Neuronal stem cell (in vitro differentiated cells): ENCODE measurements around the gene MLLT10.
"Not testable (repeated sequence)": the region's sequence is repeated elsewhere in the genome, so short reads cannot be mapped to it uniquely, and the experiment has no call there.

Experiments
- DNase-seq: peaks from one replicate; pipeline ENCODE4 v3.0.0-alpha.2; 2013; ENCODE audit warnings: low spot score
- H2AFZ ChIP-seq: one replicate; pipeline ENCODE4 v1.6.1; 2013; ENCODE audit warnings: mild to moderate bottlenecking, low read length, inconsistent platforms
- H2AK5ac ChIP-seq: 2 replicates; pipeline ENCODE4 v1.6.1; 2013; ENCODE audit warnings: low read depth, mild to moderate bottlenecking, inconsistent platforms, low read length, moderate library complexity, mixed read lengths
- H2BK120ac ChIP-seq: 2 replicates; pipeline ENCODE4 v1.6.1; 2013; ENCODE audit warnings: low read depth, mild to moderate bottlenecking, inconsistent platforms, low read length, moderate library complexity, mixed read lengths
- H2BK12ac ChIP-seq: one replicate; pipeline ENCODE4 v1.6.1; 2013; ENCODE audit warnings: low read length, inconsistent platforms
- H2BK15ac ChIP-seq: 2 replicates; pipeline ENCODE4 v1.6.1; 2013; ENCODE audit warnings: mild to moderate bottlenecking, low read length, inconsistent platforms, mixed read lengths
- H2BK5ac ChIP-seq: one replicate; pipeline ENCODE4 v1.6.1; 2013; ENCODE audit warnings: inconsistent platforms, mild to moderate bottlenecking, low read length, moderate library complexity
- H3K14ac ChIP-seq: one replicate; pipeline ENCODE4 v1.6.1; 2013; ENCODE audit warnings: low read length, inconsistent platforms
- H3K18ac ChIP-seq: 2 replicates; pipeline ENCODE4 v1.6.1; 2013; ENCODE audit warnings: low read length, inconsistent platforms
- H3K23ac ChIP-seq: 2 replicates; pipeline ENCODE4 v1.6.1; 2013; ENCODE audit warnings: low read depth, mild to moderate bottlenecking, mixed read lengths, low read length, inconsistent platforms; ENCODE audit not compliant: poor library complexity
- H3K27ac ChIP-seq: replicated peaks from 3 replicates; pipeline ENCODE4 v1.5.1; 2013; ENCODE audit warnings: low read length, inconsistent platforms
- H3K27me3 ChIP-seq, 3 experiments: 2 replicates each; pipeline ENCODE4 v1.6.1; 2013; ENCODE audit warnings: low read length in 3 of 3, mild to moderate bottlenecking in 2 of 3, inconsistent platforms in 1 of 3, low read depth in 1 of 3, mixed read lengths in 1 of 3, moderate library complexity in 1 of 3; ENCODE audit not compliant: control insufficient read depth in 3 of 3, insufficient read depth in 3 of 3
- H3K36me3 ChIP-seq, 2 donors: replicated peaks in 1 of 2; 2 replicates each; pipeline ENCODE4 v1.6.1; 2013; ENCODE audit warnings: low read length in 2 of 2; ENCODE audit not compliant: control insufficient read depth in 2 of 2, insufficient read depth in 2 of 2
- H3K4ac ChIP-seq: 2 replicates; pipeline ENCODE4 v1.6.1; 2013; ENCODE audit warnings: inconsistent platforms, mild to moderate bottlenecking, low read length, moderate library complexity
- H3K4me1 ChIP-seq, 2 donors: 1 replicate in 1 of 2; 2 replicates in 1 of 2; pipeline ENCODE4 v1.6.1; 2013; ENCODE audit warnings: low read length in 2 of 2, low read depth in 1 of 2; ENCODE audit not compliant: control insufficient read depth in 2 of 2, insufficient read depth in 1 of 2
- H3K4me2 ChIP-seq: one replicate; pipeline ENCODE4 v1.6.1; 2013; ENCODE audit warnings: mild to moderate bottlenecking, low read length, inconsistent platforms; ENCODE audit not compliant: insufficient read depth, poor library complexity, severe bottlenecking
- H3K4me3 ChIP-seq, 2 donors: 2 replicates each; pipeline ENCODE4 v1.5.1; 2013; ENCODE audit warnings: low read length in 2 of 2, mild to moderate bottlenecking in 2 of 2, inconsistent platforms in 1 of 2, moderate library complexity in 1 of 2
- H3K79me1 ChIP-seq: one replicate; pipeline ENCODE4 v1.6.1; 2013; ENCODE audit warnings: low read depth, mild to moderate bottlenecking, inconsistent platforms, low read length, moderate library complexity
- H3K9ac ChIP-seq: one replicate; pipeline ENCODE4 v1.6.1; 2013; ENCODE audit warnings: mild to moderate bottlenecking, low read depth, low read length, inconsistent platforms; ENCODE audit not compliant: poor library complexity
- H3K9me3 ChIP-seq, 2 donors: replicated peaks in 1 of 2; 2 replicates each; pipeline versions ENCODE3 to v1.6.1; 2013; ENCODE audit warnings: low read length in 2 of 2, mild to moderate bottlenecking in 2 of 2, inconsistent platforms in 1 of 2, low read depth in 1 of 2, mixed read lengths in 1 of 2, moderate library complexity in 1 of 2; ENCODE audit not compliant: control insufficient read depth in 2 of 2, insufficient read depth in 1 of 2
- H4K8ac ChIP-seq: one replicate; pipeline ENCODE4 v1.6.1; 2013; ENCODE audit warnings: low read depth, mild to moderate bottlenecking, inconsistent platforms, low read length, moderate library complexity
- H4K91ac ChIP-seq: one replicate; pipeline ENCODE4 v1.6.1; 2013; ENCODE audit warnings: low read length, low read depth, mild to moderate bottlenecking, inconsistent platforms; ENCODE audit not compliant: poor library complexity
- WGBS, 2 donors: extraction: QIAGEN DNeasy Blood & Tissue Kit; methylation state at CpG; one replicate each; pipeline ENCODE4 v1.1.7; 2013; ENCODE audit warnings: missing lambda C conversion rate in 2 of 2, mixed read lengths in 1 of 2; ENCODE audit not compliant: insufficient read length in 2 of 2, insufficient replicate concordance in 1 of 2; ENCODE audit errors: extremely low coverage in 2 of 2; 5-methylcytosine and 5-hydroxymethylcytosine counted together

The MLLT10 gene

GRCh38 chr10:21626457-21627161 lies 92.6 kb downstream of the MLLT10 start:
- Histone ChIP-seq H3K4me3 (no peak overlapping the region), H2AFZ (no peak overlapping the region), H2BK120ac (no peak overlapping the region), H3K4me2 (no peak overlapping the region), H3K14ac (no peak overlapping the region), H3K18ac (no peak overlapping the region), H3K79me1 (peaks cover 3% of the 10 kb centered on the region), H3K9me3 (no peaks in the 10 kb centered on the region), H4K8ac (no peak overlapping the region), H3K27ac (no peak overlapping the region), H3K4me1 (no peaks in the 10 kb centered on the region), H2AK5ac (no peak overlapping the region), H3K23ac (no peak overlapping the region), H2BK12ac (no peak overlapping the region), H2BK15ac (no peak overlapping the region), H3K9ac (no peak overlapping the region), H3K27me3 (no peaks in the 10 kb centered on the region), H2BK5ac (no peak overlapping the region), H3K36me3 (peaks cover 9 to 96% of the 10 kb centered on the region in 2 donors), H4K91ac (no peak overlapping the region), H3K4ac (no peak overlapping the region)
- no peak for DNase-seq
- no CpG with 5 or more reads among the region's 3 CpGs for WGBS, 2 donors

- Histone ChIP-seq H3K79me1 (peaks cover 2% of the 10 kb centered on the region), H3K9ac (no peak overlapping the region), H3K4me3 (no peak overlapping the region), H3K4me1 (no peaks in the 10 kb centered on the region), H3K36me3 (peaks cover 9 to 94% of the 10 kb centered on the region in 2 donors), H2AFZ (no peak overlapping the region), H3K23ac (no peak overlapping the region), H2BK5ac (no peak overlapping the region), H3K9me3 (no peaks in the 10 kb centered on the region), H2BK15ac (no peak overlapping the region), H3K4me2 (no peak overlapping the region), H3K27ac (no peak overlapping the region), H3K18ac (no peak overlapping the region), H4K91ac (no peak overlapping the region), H2BK120ac (no peak overlapping the region), H3K14ac (no peak overlapping the region), H4K8ac (no peak overlapping the region), H2AK5ac (no peak overlapping the region), H3K4ac (no peak overlapping the region), H2BK12ac (no peak overlapping the region), H3K27me3 (no peaks in the 10 kb centered on the region)
- DNase-seq = no peak
Observed at GRCh38 chr10:21627331-21627730, 93.3 kb downstream of the MLLT10 start.

GRCh38 chr10:21628023-21628422 lies 94.0 kb downstream of the MLLT10 start:
- no peak overlapping the region for H2AFZ ChIP-seq
- H2BK15ac ChIP-seq = no peak overlapping the region
- no peaks in the 10 kb centered on the region for H3K9me3 ChIP-seq
- H2BK12ac ChIP-seq = no peak overlapping the region
- H3K23ac ChIP-seq = no peak overlapping the region
- H3K4me2 ChIP-seq = no peak overlapping the region
- H3K27me3 ChIP-seq = no peaks in the 10 kb centered on the region
- no peak overlapping the region for H3K4ac ChIP-seq
- no peak overlapping the region for H2BK5ac ChIP-seq
- WGBS, 2 donors = no CpG with 5 or more reads among the region's 2 CpGs
- no peak overlapping the region for H4K91ac ChIP-seq
- H3K9ac ChIP-seq = no peak overlapping the region
- H3K36me3 ChIP-seq = peaks cover 7 to 87% of the 10 kb centered on the region in 2 donors
- H3K4me1 ChIP-seq = no peaks in the 10 kb centered on the region
- no peak overlapping the region for H3K27ac ChIP-seq
- H3K18ac ChIP-seq = no peak overlapping the region
- peaks cover 2% of the 10 kb centered on the region for H3K79me1 ChIP-seq
- H3K4me3 ChIP-seq = no peak overlapping the region
- no peak for DNase-seq
- no peak overlapping the region for H2BK120ac ChIP-seq
- H4K8ac ChIP-seq = no peak overlapping the region
- no peak overlapping the region for H3K14ac ChIP-seq
- H2AK5ac ChIP-seq = no peak overlapping the region

DNA sequence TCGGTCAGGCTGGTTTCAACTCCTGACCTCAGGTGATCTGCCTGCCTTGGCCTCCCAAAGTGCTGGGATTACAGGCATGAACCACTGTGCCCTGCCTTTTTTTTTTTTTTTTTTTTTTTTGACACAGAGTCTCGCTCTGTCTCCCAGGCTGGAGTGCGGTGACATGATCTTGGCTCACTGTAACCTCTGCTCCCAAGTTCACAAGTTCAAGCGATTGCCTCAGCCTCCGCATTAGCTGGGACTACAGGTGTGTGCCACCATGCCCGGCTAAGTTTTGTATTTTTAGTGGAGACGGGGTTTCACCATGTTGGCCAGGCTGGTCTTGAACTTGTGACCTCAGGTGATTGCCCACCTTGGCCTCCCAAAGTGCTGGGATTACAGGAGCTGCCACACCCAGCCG lies 94.6 kb downstream of the MLLT10 start:
- H2BK5ac ChIP-seq, H3K14ac ChIP-seq, H3K79me1 ChIP-seq, H3K9me3 ChIP-seq, H2BK12ac ChIP-seq, H3K4me2 ChIP-seq, H3K9ac ChIP-seq, H4K91ac ChIP-seq, H2BK120ac ChIP-seq, H3K27ac ChIP-seq, H3K18ac ChIP-seq, H2AFZ ChIP-seq, H3K23ac ChIP-seq, H2BK15ac ChIP-seq, H3K4me3 ChIP-seq, H3K4me1 ChIP-seq, H2AK5ac ChIP-seq, H3K4ac ChIP-seq, DNase-seq, H4K8ac ChIP-seq, H3K27me3 ChIP-seq: not testable (repeated sequence)
- H3K36me3 ChIP-seq = peaks cover 6 to 87% of the 10 kb centered on the region in 2 donors
- no CpG with 5 or more reads among the region's 8 CpGs for WGBS, 2 donors
